HepG2 (cell line): Measurements from ENCODE around the gene COL25A1. TPM values are rescaled to one million over a fixed set of nuclear protein-coding genes. Genes with fewer than 3 reads are reported as not detected.
"Not testable (repeated sequence)": the region's sequence is repeated elsewhere in the genome, so short reads cannot be mapped to it uniquely, and the experiment has no call there.

ENCODE experiments used
- ATAC-seq: fragments of 200-7000 bp; cut with Tn5 transposase; 3 replicates; pipeline ENCODE4 v1.9.1; 2020; ENCODE audit warnings: mild to moderate bottlenecking, moderate library complexity
- BruUV-seq: library from RNA; stranded (reverse); fragments of 400-500 nt; replicated peaks from 2 replicates; lab custom pipeline; 2021; lab: Mats Ljungman, UMichigan
- CTCF ChIA-PET: fragments of 300-600 bp; formaldehyde crosslinking; extraction: SDS; loops from one replicate; lab custom pipeline; 2021; ENCODE audit warnings: low total read pairs, inconsistent platforms, low intra/inter-chr PET ratio; lab: Yijun Ruan, JAX
- POLR2A ChIA-PET: fragments of 350-600 bp; sonication (Branson Sonifier 250); formaldehyde crosslinking; loops from one replicate; lab custom pipeline; 2020; ENCODE audit warnings: antibody characterized with exemption, inconsistent platforms; lab: Yijun Ruan, JAX
- DNase-seq: peaks from one replicate; pipeline ENCODE4 v3.0.0-alpha.2; 2015; ENCODE audit warnings: low spot score
- FAIRE-seq: peaks from 3 replicates; lab custom pipeline; 2011; peaks lifted over from hg19 to GRCh38; lab: Jason Lieb, UNC
- H2AFZ ChIP-seq: one replicate; pipeline ENCODE4 v1.6.1; 2011; ENCODE audit warnings: low read length, inconsistent platforms
- H3K27ac ChIP-seq: fragments of 300-600 bp; 3 replicates; pipeline ENCODE4 v1.8.0; 2011; ENCODE audit warnings: mixed run types, mild to moderate bottlenecking, mixed read lengths, low read length, inconsistent platforms; ENCODE audit not compliant: insufficient read depth; ENCODE audit errors: extremely low read length
- H3K27me3 ChIP-seq, 2 experiments: fragments of 200-600 bp in 1 of 2; 2 replicates in 1 of 2; 3 replicates in 1 of 2; pipeline versions ENCODE4 v1.6.0 to v1.8.0; 2011; ENCODE audit warnings: low read length in 2 of 2, mild to moderate bottlenecking in 2 of 2, moderate library complexity in 2 of 2, inconsistent platforms in 1 of 2; ENCODE audit not compliant: insufficient read depth in 2 of 2, control insufficient read depth in 1 of 2
- H3K36me3 ChIP-seq, 2 experiments: fragments of 200-600 bp in 1 of 2; replicated peaks in 1 of 2; 2 replicates in 1 of 2; 3 replicates in 1 of 2; pipeline versions ENCODE4 v1.5.1 to v1.8.0; 2011; ENCODE audit warnings: low read length in 2 of 2, inconsistent platforms in 1 of 2; ENCODE audit not compliant: insufficient read depth in 2 of 2, control insufficient read depth in 1 of 2
- H3K4me1 ChIP-seq: 2 replicates; pipeline ENCODE4 v1.5.1; 2012; ENCODE audit warnings: low read length, inconsistent platforms; ENCODE audit not compliant: insufficient read depth
- H3K4me2 ChIP-seq: 2 replicates; pipeline ENCODE4 v1.6.0; 2011; ENCODE audit warnings: low read depth, low read length, inconsistent platforms
- H3K4me3 ChIP-seq, 3 experiments: fragments of 200-600 bp in 1 of 3; sonication (generic), shearing (Covaris generic) in 1 of 3; replicated peaks in 1 of 3; 2 replicates each; pipeline ENCODE4 v1.5.1; 2011 to 2016; ENCODE audit warnings: low read length in 3 of 3, inconsistent platforms in 2 of 3, low read depth in 2 of 3, mild to moderate bottlenecking in 2 of 3, control low read depth in 1 of 3, mixed read lengths in 1 of 3; ENCODE audit not compliant: insufficient read depth in 1 of 3
- H3K79me2 ChIP-seq: one replicate; pipeline ENCODE4 v1.6.1; 2011; ENCODE audit warnings: low read length, inconsistent platforms; ENCODE audit not compliant: insufficient read depth
- H3K9ac ChIP-seq: 2 replicates; pipeline ENCODE4 v1.6.0; 2011; ENCODE audit warnings: mild to moderate bottlenecking, low read depth, low read length, inconsistent platforms; ENCODE audit not compliant: insufficient read depth
- H3K9me3 ChIP-seq: 2 replicates; pipeline ENCODE4 v1.5.1; 2012; ENCODE audit warnings: mild to moderate bottlenecking, low read length
- H4K20me1 ChIP-seq: 2 replicates; pipeline ENCODE4 v1.6.0; 2011; ENCODE audit warnings: inconsistent platforms, mild to moderate bottlenecking, low read length, moderate library complexity; ENCODE audit not compliant: insufficient read depth
- KDM1A ChIP-seq: IDR thresholded peaks from 2 replicates; pipeline ENCODE4 v1.6.1; 2016; ENCODE audit warnings: missing compliant biosample characterization
- TEAD2 ChIP-seq: sonication (generic); formaldehyde crosslinking; IDR thresholded peaks from 2 replicates; pipeline ENCODE4 v1.9.0; 2021; ENCODE audit warnings: missing genetic modification reagents
- THYN1 ChIP-seq: sonication (generic); formaldehyde crosslinking; IDR thresholded peaks from 2 replicates; pipeline ENCODE4 v1.8.1; 2023; ENCODE audit warnings: low read depth, mild to moderate bottlenecking, moderate library complexity, missing genetic modification reagents, borderline replicate concordance
- ZNF678 ChIP-seq: sonication (generic); formaldehyde crosslinking; IDR thresholded peaks from 2 replicates; pipeline ENCODE4 v1.4.0; 2020; ENCODE audit warnings: mild to moderate bottlenecking, missing genetic modification reagents
- ZNF850 ChIP-seq: sonication (generic); formaldehyde crosslinking; conservative IDR thresholded peaks from 2 replicates; pipeline ENCODE4 v1.9.0; 2021; ENCODE audit warnings: mild to moderate bottlenecking, missing genetic modification reagents
- WGBS: methylation state at CpG from one replicate; pipeline ENCODE4 v1.1.6; 2017; ENCODE audit warnings: low lambda C conversion rate; 5-methylcytosine and 5-hydroxymethylcytosine counted together
- in situ Hi-C: cut with HindIII; loops from 2 replicates; pipeline ENCODE4 v1.10.0; 2017; ENCODE audit warnings: low pct_unique_long_range_greater_than_20kb; ENCODE audit not compliant: extremely low pct_ligation_motif_present
- intact Hi-C: fragments of 100-400 bp; cut with micrococcal nuclease; formaldehyde crosslinking; loops from one replicate; pipeline ENCODE4 v1.10.0; 2022; ENCODE audit not compliant: unreplicated experiment
- polyA plus RNA-seq, 8 experiments: library from polyadenylated mRNA; depleted of rRNA in 3 of 8; stranded (reverse) in 7 of 8; unstranded in 1 of 8; fragments of >200 nt; fragmentation: Illumina TruSeq in 4 of 8; extraction: Trizol in 4 of 8; gene quantifications; 2 replicates each; pipeline versions ENCODE4 v1.2.1 to v1.2.3, GENCODE V29; 2011 to 2016; ENCODE audit warnings: low read depth in 4 of 8, missing spikeins in 1 of 8, mixed read lengths in 1 of 8; ENCODE audit not compliant: insufficient read depth in 1 of 8
- total RNA-seq, 5 experiments: library from RNA; depleted of rRNA; stranded (reverse); fragments of >200 nt; fragmentation: Illumina TruSeq; extraction: Trizol; gene quantifications; 2 replicates each; pipeline ENCODE4 v1.2.3, GENCODE V29; 2016; ENCODE audit warnings: low read depth in 1 of 5
- TF ChIP-seq, protein P1 (sequence below): sonication (generic); formaldehyde crosslinking; IDR thresholded peaks from 2 replicates; pipeline ENCODE4 v1.5.1; 2020; ENCODE audit warnings: mild to moderate bottlenecking, missing genetic modification reagents

COL25A1 gene
- total and polyA plus RNA-seq, 2 of the 13 experiments (the other 11 are each of a cell fraction or from before 2014, with no cell fraction given): not detected

DNA sequence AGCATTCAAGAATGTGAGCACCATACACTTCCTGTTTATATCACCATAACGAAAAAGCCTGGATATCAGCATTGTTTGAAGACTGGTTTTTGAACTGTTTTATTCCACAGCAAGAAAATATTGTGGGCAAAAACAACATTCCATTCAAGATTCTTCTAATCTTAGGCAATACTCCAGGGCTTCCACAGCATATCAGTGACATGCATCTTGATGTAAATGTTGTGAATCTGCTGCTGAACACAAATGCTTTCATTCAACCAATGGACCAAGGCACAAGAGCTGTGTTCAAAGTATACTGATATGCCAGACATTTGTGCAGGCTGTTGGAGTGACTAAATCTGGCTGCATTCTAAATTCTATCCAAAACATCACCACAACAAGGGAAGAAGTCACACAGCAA is 279.5 kb downstream of the COL25A1 start:
- Histone ChIP-seq H3K36me3 (no peaks in the 10 kb centered on the region), H3K4me2 (no peak overlapping the region), H2AFZ (no peak overlapping the region), H3K4me3 (no peak overlapping the region), H3K9me3 (no peaks in the 10 kb centered on the region), H3K4me1 (no peaks in the 10 kb centered on the region), H3K79me2 (no peaks in the 10 kb centered on the region), H4K20me1 (no peaks in the 10 kb centered on the region), H3K9ac (no peak overlapping the region), H3K27ac (no peak overlapping the region), H3K27me3 (no peaks in the 10 kb centered on the region)
- ATAC-seq (no peak), FAIRE-seq (no peak), DNase-seq (no peak)
- TF ChIP-seq KDM1A (CRISPR knock-in tag): no peak
- POLR2A ChIA-PET: no interaction called here
- 0% methylated on average over 1 of the region's 1 CpG for WGBS
- intact Hi-C loops (no loop called here), in situ Hi-C loops (no loop called here)
- BruUV-seq: no TSS peak
- CTCF ChIA-PET: no interaction called here

DNA sequence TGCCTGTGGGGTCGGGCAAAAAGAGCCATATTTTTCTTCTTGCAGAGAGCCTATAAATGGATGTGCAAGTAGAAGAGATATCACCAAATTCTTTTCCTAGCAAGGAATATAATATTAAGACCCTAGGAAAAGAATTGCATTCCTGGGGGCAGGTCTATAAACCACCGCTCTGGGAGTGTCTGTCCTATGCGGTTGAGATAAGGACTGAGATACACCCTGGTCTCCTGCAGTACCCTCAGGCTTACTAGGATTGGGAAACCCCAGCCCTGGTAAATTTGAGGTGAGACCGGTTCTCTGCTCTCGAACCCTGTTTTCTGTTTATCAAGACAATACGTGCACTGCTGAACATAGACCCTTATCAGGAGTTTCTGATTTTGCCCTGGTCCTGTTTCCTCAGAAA is 280.8 kb downstream of the COL25A1 start:
- H3K27ac ChIP-seq, FAIRE-seq, H3K9ac ChIP-seq, H3K4me1 ChIP-seq, DNase-seq, H3K79me2 ChIP-seq, H3K36me3 ChIP-seq, H2AFZ ChIP-seq, ATAC-seq, H3K27me3 ChIP-seq, H3K4me2 ChIP-seq, in situ Hi-C loops, BruUV-seq, POLR2A ChIA-PET, H4K20me1 ChIP-seq, H3K4me3 ChIP-seq, CTCF ChIA-PET, intact Hi-C loops, H3K9me3 ChIP-seq: not testable (repeated sequence)
- 47% methylated on average over 6 of the region's 6 CpGs for WGBS

DNA sequence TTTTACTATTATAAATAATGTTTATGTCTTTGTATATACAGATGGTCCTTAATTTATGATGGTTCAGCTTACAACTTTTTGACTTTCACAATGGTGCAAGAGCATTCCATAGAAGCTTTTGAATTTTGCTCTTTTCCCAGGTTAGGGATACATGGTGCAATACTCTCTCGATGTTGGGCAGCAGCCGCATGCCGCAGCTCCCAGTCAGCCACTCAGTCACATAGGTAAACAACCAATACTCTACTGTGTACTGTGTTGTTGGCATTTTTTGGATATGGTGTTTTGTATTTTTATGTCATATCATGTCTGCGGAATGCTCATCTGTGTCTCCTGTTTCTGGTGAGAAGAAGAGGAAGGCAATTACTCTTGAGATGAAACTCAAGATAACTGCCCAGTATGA is 281.6 kb downstream of the COL25A1 start:
- Histone ChIP-seq H3K27me3 (no peaks in the 10 kb centered on the region; a peak in 1 of 5 replicates), H2AFZ (no peak overlapping the region), H3K27ac (no peak overlapping the region), H3K9ac (no peak overlapping the region), H3K4me1 (no peaks in the 10 kb centered on the region), H3K36me3 (no peaks in the 10 kb centered on the region), H4K20me1 (no peaks in the 10 kb centered on the region), H3K4me3 (no peak overlapping the region), H3K79me2 (no peaks in the 10 kb centered on the region), H3K9me3 (no peaks in the 10 kb centered on the region), H3K4me2 (no peak overlapping the region)
- in situ Hi-C loops (no loop called here), intact Hi-C loops (no loop called here)
- BruUV-seq: no TSS peak
- 38% methylated on average over 4 of the region's 4 CpGs for WGBS
- FAIRE-seq (no peak), ATAC-seq (no peak), DNase-seq (no peak)
- POLR2A ChIA-PET: no interaction called here
- CTCF ChIA-PET: no interaction called here
- TF ChIP-seq THYN1 (CRISPR knock-in tag) (no peak), ZNF678 (no peak), ZNF850 (CRISPR knock-in tag) (no peak), TEAD2 (CRISPR knock-in tag) (no peak)
- TF ChIP-seq, protein P1, sequence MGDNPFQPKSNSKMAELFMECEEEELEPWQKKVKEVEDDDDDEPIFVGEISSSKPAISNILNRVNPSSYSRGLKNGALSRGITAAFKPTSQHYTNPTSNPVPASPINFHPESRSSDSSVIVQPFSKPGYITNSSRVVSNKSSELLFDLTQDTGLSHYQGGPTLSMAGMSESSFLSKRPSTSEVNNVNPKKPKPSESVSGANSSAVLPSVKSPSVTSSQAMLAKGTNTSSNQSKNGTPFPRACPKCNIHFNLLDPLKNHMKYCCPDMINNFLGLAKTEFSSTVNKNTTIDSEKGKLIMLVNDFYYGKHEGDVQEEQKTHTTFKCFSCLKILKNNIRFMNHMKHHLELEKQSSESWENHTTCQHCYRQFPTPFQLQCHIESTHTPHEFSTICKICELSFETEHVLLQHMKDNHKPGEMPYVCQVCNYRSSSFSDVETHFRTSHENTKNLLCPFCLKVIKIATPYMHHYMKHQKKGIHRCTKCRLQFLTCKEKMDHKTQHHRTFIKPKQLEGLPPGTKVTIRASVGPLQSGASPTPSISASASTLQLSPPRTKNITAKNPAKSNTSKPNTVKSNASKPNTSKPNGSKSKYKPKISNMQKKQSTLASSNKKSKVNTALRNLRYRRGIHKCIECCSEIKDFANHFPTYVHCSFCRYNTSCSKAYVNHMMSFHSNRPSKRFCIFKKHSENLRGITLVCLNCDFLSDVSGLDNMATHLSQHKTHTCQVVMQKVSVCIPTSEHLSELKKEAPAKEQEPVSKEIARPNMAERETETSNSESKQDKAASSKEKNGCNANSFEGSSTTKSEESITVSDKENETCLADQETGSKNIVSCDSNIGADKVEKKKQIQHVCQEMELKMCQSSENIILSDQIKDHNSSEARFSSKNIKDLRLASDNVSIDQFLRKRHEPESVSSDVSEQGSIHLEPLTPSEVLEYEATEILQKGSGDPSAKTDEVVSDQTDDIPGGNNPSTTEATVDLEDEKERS (CRISPR knock-in tag): no peak
